ENCODE results near the gene UPF1.

DNA sequence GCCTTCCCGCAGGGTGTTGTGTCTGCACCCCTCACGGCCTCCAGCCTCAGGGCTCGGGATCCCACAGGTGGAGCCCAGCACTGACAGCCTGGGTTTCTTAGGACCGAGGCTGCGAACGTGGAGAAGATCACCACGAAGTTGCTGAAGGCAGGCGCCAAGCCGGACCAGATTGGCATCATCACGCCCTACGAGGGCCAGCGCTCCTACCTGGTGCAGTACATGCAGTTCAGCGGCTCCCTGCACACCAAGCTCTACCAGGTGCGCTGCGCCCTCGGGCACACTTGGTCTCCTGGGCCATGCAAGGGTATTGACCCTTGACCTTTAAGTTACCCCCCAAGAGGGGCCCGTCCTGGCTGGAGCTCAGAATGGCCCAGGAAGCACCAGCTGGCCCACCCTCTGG is 29.0 kb downstream of the UPF1 start:
- TF ChIP-seq POLR2A (IDR thresholded peaks at IDR 0.05; ENCODE audit: insufficient read depth in 1 of 2, low read depth in 2 of 2, low read length in 2 of 2) (no peak), MTA3 (CRISPR knock-in tag; IDR thresholded peaks at IDR 0.05) (no peak), FOSL2 (CRISPR knock-in tag; IDR thresholded peaks at IDR 0.05) (no peak), TBP (CRISPR knock-in tag; IDR thresholded peaks at IDR 0.05) (no peak), ZNF431 (CRISPR knock-in tag; IDR thresholded peaks at IDR 0.05; ENCODE audit: borderline replicate concordance, low read depth) (no peak)
- TF ChIP-seq, protein P1, sequence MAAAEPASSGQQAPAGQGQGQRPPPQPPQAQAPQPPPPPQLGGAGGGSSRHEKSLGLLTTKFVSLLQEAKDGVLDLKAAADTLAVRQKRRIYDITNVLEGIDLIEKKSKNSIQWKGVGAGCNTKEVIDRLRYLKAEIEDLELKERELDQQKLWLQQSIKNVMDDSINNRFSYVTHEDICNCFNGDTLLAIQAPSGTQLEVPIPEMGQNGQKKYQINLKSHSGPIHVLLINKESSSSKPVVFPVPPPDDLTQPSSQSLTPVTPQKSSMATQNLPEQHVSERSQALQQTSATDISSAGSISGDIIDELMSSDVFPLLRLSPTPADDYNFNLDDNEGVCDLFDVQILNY (CRISPR knock-in tag; conservative IDR thresholded peaks at IDR 0.05): no peak
- TF ChIP-seq, protein P2, sequence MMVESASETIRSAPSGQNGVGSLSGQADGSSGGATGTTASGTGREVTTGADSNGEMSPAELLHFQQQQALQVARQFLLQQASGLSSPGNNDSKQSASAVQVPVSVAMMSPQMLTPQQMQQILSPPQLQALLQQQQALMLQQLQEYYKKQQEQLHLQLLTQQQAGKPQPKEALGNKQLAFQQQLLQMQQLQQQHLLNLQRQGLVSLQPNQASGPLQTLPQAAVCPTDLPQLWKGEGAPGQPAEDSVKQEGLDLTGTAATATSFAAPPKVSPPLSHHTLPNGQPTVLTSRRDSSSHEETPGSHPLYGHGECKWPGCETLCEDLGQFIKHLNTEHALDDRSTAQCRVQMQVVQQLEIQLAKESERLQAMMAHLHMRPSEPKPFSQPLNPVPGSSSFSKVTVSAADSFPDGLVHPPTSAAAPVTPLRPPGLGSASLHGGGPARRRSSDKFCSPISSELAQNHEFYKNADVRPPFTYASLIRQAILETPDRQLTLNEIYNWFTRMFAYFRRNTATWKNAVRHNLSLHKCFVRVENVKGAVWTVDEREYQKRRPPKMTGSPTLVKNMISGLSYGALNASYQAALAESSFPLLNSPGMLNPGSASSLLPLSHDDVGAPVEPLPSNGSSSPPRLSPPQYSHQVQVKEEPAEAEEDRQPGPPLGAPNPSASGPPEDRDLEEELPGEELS (CRISPR knock-in tag; IDR thresholded peaks at IDR 0.05): no peak
- TF ChIP-seq, protein P3, sequence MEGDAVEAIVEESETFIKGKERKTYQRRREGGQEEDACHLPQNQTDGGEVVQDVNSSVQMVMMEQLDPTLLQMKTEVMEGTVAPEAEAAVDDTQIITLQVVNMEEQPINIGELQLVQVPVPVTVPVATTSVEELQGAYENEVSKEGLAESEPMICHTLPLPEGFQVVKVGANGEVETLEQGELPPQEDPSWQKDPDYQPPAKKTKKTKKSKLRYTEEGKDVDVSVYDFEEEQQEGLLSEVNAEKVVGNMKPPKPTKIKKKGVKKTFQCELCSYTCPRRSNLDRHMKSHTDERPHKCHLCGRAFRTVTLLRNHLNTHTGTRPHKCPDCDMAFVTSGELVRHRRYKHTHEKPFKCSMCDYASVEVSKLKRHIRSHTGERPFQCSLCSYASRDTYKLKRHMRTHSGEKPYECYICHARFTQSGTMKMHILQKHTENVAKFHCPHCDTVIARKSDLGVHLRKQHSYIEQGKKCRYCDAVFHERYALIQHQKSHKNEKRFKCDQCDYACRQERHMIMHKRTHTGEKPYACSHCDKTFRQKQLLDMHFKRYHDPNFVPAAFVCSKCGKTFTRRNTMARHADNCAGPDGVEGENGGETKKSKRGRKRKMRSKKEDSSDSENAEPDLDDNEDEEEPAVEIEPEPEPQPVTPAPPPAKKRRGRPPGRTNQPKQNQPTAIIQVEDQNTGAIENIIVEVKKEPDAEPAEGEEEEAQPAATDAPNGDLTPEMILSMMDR (CRISPR knock-in tag; IDR thresholded peaks at IDR 0.05): no peak

Data from HepG2 (cell line).